T-helper 22 cell (primary cell): ENCODE measurements around the gene GRAMD2A.
"Not testable (repeated sequence)": the region's sequence is repeated elsewhere in the genome, so short reads cannot be mapped to it uniquely, and the experiment has no call there.

Source experiments
- DNase-seq: peaks from one replicate; pipeline ENCODE4 v3.0.0-alpha.2; 2020; ENCODE audit warnings: low read depth

The GRAMD2A gene

DNA sequence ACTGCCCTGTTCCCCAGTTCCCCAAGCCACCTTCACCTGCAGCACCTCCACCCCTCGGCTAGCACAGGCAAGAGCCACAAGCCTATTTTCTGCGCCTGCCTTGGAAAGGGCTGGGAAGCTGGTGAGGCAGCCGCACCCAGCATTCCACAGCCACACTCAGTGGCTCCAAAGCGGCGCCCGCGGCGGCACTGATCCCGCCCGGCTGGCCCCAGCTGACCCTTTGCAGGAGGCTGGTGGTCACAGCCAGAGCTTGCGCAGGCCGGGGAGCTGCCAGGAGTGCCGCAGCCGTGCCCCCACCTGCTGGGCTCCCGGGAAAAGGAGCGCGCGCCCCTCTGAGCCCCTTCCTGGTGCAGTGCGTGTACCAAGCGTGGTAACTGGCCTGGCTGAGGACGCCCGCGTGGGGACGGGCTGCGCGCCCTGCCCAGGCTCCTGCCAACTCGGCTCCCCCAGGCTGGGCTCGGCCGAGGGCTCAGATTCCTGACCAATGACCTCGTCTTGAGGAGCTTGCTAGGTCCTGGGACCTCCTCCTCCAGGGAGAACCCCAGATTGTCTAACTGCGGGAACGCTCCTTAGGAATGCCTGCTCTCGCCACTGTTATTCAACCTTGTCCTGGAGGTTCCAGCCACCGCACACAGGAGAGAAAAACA, 13.3 kb downstream of the GRAMD2A start:
- no peak for DNase-seq

DNA sequence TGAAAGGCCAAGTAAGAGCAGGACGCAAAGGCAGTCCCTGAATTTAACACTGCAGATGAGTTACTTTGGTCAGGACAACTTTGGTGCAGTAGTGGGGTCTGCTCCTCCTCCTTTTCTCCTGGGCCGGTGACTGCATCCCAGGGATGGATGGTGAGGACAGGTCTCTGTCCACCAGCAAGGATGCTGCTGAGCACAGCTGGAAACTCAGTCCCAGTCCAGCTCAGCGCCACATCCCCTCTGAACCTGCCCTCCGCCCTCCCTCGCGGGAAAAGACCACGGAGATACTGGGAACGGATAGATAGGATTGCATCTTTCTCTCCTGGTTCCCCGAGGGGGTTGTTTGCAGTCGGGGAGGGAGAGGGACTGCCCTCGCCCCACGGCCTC, 13.8 kb downstream of the GRAMD2A start:
- DNase-seq, result no peak

DNA sequence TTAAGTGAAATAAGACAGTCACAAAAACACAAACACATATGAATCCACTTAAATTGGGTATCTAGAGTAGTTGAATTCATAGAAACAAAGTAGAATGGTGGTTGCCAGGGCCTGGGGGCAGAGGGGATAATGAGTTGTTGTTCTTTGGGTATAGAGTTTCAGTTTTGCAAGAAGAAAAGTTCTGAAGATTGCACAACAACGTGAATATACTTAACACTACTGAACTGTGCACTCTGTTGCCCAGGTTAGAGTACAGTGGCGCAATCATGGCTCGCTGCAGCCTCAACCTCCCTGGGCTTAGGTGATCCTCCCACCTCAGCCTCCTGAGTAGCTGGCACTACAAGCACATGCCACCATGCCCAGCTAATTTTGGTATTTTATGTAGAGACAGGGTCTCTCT, 14.9 kb downstream of the GRAMD2A start:
- no peak for DNase-seq

DNA sequence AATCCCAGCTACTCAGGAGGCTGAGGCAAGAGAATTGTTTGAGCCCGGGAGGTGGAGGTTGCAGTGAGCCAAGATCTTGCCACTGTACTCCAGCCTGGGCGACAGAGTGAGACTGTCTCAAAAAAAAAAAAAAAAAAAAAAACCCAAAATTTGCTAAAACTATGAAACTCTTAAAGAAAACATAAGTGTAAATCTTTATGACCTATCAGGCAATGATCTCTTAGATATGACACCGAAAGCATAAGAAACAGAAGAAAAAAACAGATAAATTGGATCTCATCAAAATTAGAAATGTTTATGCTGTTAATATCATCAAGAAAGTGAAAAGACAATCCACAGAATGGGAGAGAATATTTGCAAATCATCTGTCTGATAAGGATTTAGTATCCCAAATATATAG, 15.3 kb downstream of the GRAMD2A start:
- DNase-seq, result no peak

DNA sequence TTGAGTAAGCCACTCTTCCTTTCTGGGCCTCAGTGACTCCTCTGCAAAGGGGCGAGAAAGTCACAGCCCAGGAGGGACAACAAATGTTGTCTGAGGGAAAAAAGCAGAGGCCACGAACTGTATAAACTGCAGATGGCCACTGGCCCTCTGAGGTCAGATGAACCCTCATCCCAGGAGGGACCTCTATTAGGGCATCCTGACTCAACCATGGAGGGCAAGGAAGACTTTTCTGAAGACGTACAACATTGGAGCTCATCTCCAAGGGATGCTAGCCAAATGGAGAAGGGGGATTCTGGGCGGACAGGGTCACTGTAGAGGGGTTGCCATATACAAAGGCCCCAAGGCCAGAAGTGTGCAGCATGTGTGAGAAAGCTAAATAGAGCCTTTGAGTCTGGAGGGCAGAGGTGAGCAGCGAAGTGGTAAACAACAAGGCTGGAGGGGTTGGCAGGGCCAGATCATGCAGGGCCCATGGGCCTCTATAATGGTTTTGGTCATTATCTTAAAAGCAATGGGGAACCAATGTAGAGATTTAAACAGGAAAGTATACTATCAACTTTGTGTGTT, 16.7 kb downstream of the GRAMD2A start:
- no peak for DNase-seq

DNA sequence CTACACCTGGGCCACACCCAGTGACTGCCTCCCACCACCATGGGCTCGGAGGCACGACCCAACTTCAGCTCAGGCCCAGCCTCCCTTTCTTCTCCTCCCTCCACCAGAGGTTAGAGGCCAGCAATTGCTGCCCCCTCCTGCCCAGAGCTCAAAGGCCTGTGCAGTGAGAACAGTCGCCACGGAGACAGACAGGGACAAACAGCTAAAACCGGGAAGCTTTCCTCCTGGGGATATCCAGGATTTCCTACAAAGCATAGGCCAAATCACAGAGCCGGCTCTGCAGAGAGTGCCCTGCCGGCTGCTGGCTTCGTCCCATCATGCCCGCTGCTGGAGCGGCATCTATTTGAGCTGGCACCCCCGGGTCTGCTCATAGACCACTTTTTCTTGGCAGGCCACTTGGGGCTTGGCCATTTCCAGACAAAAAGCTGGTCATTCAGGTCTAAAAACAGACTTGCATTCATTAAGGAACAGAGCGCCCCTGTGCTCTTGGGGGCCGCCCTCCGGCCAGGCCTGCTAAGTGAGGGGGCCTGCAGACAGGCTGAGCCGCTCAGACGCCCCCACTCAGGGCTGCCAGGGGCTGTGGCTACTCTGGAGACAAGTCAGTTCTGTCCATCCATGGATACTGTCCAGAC, 17.5 kb downstream of the GRAMD2A start:
- no peak for DNase-seq

DNA sequence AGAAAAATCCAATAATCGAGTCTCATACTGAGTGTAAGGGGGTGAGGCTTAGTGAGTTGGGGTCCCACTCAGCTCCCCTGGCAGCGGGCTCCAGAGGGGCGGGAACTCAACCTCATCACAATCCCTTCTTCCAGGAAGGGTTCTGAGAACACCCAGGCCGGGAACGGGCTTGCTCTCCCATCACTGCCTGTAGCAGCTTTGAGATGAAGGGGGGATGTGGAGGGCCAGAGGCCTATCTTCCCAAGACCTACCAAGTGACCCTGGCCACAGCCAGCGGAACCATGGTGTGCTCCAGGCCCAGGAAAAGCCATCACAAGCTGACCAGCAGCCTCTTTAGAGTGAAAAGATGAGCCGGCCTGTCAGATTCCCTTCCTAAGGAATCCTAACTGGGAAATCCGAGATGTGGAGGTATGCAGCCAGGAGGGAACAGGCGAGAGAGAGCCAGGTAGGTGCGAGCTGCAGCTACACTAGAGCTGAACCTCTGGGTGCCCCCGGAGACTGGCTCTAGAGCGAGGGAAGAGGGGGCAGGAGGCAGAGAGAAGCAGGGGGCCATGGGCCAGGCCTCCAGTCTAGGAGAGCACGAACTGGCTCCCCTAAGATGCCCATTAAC, 18.5 kb downstream of the GRAMD2A start:
- DNase-seq, result no peak

DNA sequence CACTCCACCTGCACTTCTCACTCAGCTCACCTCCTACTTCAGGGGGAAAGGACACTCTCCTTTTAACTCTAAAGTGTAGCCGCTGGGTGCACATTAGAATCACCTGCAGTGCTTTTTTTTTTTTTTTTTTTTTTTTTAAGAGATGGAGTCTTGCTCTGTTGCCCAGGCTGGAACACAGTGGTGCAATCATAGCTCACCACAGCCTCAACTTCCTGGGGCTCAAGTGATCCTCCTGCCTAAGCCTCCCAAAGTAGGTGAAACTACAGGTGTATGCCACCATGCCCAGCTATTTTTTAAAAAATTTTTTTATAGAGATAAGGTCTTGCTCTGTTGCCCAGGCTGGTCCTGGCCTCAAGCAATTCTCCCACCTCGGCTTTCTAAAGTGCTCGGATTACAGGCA, 20.8 kb downstream of the GRAMD2A start:
- no peak for DNase-seq

DNA sequence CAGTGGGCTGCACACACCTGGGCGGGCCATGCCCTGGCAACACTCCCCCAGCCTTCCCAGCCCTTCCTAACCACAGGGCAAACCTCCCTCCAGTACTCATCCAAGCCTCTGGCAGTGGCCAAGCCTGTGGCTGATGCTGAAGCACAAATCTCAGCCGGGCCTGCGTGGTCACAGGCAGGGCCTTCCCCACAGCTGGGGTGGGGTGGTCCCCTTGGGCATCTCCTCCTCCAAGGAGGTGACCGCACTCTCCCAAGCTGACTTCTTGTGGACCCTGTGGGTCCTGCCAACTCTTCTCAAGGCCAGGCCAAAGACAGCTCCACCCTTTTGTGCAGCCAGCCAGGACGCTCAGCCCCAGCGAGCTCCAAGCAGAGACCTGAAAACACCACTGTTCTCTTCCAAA, 21.4 kb downstream of the GRAMD2A start:
- no peak for DNase-seq

DNA sequence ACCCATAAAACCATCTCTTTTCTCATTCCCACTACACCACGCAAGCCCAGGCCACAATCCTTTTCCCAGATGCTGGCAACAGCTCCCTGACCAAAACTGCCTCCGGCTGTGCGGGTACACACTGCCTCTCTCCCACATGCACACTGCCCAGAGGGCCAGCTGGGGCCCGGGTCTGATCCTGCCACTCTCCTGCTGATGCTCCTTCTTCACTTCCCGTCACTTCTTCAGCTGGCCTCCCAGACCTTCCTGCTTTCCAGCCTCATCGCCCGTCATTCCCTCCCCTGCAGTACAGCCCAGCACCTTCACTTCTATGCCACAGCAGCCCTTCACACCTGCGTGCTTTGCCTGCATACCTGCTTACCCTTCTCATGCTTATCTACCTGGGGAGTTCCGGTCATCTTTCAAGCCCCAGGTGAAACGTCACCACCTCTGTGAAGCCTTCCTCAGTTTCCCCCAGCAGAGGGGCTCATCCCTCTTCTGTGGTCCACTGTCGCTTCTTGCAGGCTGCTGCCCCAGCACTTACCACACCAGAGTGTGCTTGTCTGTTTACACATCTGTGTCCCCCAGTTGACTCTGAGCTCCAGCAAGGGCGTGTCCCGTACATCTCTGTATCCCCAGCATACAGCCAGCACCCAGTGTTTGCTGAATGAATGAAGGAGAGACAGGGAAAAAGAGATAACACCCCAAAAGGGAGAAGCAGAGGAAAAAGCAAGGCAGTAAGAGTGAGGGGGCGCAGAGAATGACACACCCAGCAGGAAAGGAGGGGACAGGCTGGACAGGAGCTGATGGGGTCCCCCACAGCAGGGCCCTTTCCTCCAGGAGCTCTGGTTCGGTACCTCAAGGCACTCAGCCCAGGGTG, 22.2 kb downstream of the GRAMD2A start:
- DNase-seq, result no peak

DNA sequence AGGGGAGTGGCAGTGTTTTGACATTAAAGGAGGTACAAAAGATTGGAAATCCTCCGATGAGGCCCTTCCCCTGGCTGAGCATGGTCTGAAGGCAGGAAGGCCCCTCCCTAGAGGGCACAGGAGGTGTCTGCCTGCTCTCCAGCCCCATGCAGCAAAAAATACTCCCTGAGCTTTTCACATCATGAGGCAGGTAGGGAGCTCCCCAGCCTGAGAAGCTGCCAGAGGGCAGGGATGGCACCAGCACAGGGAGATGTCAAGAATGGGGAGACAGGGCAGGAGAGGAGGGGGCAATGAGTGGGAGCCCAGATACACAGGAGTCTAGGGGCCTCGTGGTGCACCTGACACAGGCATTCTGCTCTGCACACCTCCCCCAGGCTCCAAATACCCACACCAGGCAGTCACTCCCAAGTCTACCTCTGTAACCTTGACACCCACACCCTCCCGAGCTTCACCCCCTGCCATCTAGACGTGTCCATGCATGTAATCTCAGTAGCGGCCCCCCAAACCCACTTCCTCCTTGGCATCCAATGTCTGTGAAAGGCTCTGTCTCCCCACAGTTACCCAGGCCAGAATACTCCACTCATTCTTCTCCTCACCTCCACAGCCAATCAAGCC, 22.9 kb downstream of the GRAMD2A start:
- no peak for DNase-seq

DNA sequence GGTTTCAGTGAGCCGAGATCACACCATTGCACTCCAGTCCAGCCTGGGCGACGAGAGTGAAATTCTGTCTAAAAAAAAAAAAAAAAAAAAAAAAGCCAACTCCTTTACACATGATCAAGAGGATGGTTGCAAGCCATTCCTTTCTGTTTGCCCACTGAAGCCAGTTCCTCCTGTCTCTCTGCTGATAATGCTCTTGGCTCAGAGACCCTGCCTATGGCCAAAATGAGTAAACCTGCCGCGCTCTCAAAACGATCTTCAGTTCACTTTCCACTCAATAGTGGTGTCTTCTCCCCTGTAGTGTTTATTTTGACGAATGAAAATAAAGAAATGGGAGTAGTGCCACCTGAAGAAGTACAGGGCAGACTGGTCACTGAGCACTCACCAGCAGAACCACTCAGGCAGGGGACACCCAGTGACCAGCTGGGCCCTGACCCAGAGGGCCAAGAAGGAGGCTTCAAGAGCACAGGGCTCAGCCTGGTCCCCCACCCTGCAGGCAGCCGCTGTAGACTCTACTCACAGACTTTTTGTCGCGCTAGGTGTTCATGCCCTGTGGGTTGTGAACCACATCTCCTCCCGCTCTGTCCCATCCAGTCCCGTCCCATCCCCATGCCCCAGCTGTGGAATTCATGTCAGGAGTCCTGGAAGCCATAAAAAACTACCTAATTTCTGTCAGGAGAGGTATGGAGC, 23.6 kb downstream of the GRAMD2A start:
- DNase-seq, result no peak

DNA sequence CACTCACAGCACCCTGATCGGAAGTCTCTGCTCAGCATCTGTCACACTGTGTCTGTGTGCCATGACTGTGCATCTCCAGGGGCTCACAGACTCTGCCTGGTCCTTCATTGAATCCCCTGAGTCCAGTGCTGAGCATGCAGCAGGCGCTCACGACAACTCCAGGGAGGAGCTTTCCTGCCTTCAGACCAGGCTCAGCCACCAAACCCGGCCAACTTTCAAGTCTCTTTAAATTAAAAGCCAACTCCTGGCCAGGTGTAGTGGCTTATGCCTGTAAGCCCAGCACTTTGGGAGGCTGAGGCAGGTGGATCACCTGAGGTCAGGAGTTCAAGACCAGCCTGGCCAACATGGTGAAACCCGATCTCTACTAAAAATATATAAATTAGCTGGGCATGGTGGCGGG, 24.2 kb downstream of the GRAMD2A start:
- no peak for DNase-seq

DNA sequence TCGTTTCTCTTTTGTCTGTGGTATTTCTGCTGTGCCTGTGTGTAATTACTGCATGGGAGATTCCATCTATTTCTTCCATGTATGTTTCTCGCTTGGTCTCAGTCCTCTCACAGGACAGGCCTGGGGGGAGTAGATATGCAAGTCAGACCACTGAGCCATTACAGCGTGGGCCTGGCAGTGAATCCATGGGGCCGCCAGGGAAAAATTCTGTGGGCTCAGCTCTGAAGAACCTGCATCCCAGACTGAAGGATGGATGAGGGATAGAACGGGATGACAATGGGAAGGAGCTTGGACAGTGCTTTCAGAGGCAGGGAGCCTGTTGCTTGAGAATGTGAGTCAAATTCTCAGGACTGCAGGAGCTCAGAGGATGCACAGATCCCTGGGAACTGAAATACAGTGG, 24.8 kb downstream of the GRAMD2A start:
- no peak for DNase-seq

DNA sequence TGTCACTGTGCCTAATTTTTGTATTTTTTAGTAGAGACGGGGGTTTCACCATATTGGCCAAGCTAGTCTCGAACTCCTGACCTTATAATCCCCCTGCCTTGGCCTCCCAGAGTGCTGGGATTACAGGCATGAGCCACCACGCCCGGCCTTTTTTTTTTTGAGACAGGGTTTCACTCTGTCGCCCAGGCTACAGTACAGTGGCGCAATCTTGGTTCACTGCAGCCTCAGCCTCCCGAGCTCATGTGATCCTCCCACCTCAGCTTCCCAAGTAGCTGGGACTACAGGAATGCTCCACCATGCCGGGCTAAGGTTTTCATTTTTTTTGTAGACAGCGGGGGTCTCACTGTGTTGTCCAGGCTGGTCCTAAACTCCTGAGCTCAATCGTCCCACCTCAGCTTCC, 25.6 kb downstream of the GRAMD2A start:
- not testable (repeated sequence) for DNase-seq

DNA sequence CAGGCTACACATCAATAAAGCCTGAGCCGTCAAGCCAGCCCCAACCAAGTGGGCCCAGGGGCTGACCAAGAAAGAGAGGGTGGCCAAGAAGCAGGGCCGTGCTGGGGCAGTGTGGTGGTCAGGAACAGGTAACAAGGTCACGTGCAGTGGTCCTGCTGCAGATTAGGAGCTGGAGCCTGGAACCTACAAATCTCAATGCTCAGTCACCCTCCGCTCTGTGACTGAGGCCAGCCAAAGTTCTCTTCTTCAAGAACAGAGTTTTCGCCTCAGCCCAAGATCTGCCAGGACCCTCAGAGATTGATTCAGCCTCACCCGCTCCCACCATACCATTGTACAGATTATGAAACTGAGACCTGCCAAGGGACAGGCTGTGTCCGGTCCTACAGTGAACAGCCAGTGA, 26.9 kb downstream of the GRAMD2A start:
- DNase-seq, result no peak

DNA sequence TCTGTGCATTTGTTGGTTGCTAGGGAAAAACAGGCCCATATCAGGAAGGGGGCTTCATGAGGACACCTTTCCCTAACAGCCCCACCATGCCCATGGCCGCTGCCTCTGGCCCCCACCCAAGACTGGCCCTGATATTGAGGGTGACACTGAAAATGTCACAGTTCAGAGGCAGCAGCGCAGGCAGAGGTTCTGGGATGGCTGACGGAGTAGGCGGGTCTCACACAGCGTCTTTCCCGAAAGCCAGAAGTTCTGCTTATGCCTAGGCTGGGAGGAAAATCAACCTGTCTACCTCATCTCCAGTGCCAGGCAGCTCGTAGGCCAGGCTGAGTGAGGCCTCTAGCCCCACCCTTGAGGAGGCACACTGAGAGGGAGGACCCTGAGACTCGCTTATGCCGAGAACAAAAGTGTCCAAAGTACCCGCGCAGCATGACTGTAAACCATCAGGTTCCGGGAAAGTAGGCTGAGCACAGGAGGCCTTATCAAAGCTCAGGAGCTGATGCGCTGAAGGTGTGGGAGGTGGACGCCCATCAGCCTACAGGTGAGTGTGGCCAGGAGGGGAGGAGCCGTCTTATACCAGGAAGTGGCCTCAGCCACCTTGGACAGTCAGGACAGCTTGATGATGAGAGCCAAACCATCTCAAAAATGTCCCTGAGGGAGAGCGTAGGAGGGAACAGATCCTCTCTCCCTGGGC, 27.5 kb downstream of the GRAMD2A start:
- DNase-seq, result no peak

DNA sequence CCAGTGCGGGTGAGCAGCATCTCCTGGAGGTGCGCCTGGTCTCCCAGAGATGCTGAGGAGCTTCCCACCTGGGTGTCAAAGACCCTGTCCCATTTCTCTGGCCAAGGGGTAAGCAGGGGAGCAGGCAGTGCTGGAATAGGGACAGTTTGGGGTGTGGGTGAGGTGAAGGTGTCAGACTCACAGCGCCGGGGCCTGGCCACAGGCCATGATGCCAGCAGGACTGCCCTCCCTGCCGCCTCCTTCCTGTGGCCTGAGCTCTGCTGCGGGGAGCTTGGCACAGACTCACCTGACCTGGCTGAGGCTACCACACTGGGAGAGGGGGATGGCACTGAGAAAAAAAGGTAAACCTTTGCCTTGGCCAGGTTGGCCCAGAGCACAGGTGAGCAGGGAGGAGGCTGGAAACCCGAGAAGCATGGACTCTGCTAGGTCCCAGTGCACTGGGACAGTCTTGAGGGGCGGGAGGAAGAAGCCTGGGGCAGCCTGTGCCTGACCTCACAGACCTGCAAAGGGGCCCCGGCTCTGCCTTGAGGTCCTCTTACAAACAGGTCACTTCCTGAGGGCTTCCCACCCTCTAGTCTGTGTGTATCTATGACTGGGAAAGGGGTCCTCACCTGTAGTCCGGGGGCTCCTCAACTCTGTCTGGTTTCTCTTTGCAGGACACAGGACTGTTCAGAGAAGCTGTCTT, 28.2 kb downstream of the GRAMD2A start:
- DNase-seq, result no peak

DNA sequence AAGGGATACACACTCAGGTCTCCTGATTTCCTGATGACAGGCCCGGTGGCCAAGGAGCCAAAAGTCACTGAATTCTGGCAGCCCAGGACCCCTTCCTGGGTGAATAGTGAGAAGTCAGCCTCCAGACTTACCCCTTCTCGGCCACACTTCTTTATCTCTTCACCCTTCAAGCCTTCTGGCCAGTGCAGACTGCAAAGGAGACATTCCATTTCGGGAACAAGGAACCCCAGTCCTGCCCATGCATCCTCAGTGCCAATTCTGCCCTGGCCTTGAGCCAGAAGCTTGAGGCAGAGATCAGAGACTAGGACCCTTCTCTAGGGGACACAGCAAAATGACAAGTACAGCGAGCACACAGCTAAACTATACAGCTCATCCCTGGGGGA, 28.8 kb downstream of the GRAMD2A start:
- DNase-seq, result no peak

DNA sequence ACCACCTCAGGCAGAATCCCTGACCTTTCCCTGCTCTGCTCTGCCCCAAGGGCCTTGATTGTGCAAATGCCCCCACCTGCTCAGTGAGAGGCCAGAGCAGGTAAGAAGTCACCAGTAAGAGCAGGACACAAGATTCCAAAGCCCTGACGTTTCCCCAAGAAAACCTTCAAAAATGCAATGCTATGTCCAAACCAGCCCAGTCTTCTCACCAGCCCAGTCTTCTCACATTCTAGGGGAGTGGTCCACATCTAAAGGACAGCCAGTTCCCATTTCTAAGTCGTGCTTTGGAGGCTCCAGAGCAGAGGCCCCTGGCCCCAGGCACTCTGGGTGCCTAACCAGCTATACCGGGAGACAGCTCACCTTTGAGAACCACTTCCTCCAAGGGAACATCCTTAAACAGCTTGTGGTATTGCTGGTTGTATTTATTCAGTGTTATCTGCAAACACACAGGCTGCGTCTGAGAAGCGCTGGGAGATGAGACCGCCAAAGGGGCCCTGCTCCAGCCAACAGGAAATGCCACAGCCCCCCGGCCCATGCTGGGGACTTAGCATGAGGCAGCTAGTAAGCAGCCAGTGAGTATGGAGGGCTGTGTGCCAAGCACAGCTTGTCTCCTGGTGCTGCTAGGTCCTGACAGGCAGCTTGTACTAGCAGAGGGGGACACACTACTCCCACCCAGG, 29.3 kb downstream of the GRAMD2A start:
- no peak for DNase-seq
